ENCODE results near the gene POLE.

POLE gene

DNA sequence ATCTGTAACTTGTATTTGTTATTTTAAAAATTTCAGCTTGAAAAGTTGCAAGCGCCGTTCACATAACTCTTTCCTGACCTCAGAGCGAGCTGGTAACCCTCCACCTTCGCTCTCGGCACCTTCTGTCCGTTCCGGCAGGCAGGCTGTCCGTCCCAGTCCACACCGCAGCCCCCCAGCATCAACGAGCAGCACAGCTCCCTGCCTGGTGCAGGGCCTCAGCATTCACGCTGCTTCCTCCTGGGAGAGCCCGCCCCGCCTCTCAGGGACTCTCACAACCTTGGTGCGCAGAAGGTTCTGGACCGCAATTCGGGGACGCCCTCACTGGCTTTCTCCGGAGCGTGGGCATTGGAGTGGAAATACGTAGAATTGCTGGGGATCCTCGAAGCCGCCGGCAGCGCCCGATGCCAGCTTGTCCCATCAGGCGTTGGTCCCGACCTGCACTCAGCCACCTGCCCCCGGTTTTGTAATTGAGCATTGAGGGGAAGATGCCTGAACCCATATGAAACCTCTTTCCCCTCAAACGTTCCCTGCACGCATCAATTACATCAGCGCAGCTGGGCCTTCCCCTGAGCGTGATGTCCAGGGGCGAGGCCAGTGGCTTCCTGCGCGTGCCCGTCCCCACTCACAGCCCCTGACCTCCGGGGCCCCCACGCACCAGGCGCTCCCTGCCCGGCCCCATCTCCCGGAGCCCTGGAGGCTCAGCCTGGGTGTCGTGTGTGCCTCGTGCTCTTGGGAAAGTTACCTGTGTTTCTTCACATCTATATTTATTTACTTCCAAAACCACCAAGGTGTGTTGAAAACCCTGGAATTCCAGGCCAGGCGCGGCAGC lies 95.8 kb downstream of the POLE start:
- H3K27me3 ChIP-seq (ENCODE audit: insufficient read depth, low read length, poor library complexity, severe bottlenecking) = no peaks in the 10 kb centered on the region
- TF ChIP-seq EZH2phosphoT487 (IDR thresholded peaks at IDR 0.05; ENCODE audit: borderline replicate concordance) = no peak
- TF ChIP-seq, protein P1, sequence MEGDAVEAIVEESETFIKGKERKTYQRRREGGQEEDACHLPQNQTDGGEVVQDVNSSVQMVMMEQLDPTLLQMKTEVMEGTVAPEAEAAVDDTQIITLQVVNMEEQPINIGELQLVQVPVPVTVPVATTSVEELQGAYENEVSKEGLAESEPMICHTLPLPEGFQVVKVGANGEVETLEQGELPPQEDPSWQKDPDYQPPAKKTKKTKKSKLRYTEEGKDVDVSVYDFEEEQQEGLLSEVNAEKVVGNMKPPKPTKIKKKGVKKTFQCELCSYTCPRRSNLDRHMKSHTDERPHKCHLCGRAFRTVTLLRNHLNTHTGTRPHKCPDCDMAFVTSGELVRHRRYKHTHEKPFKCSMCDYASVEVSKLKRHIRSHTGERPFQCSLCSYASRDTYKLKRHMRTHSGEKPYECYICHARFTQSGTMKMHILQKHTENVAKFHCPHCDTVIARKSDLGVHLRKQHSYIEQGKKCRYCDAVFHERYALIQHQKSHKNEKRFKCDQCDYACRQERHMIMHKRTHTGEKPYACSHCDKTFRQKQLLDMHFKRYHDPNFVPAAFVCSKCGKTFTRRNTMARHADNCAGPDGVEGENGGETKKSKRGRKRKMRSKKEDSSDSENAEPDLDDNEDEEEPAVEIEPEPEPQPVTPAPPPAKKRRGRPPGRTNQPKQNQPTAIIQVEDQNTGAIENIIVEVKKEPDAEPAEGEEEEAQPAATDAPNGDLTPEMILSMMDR (conservative IDR thresholded peaks at IDR 0.05; ENCODE audit: low read length) = no peak

DNA sequence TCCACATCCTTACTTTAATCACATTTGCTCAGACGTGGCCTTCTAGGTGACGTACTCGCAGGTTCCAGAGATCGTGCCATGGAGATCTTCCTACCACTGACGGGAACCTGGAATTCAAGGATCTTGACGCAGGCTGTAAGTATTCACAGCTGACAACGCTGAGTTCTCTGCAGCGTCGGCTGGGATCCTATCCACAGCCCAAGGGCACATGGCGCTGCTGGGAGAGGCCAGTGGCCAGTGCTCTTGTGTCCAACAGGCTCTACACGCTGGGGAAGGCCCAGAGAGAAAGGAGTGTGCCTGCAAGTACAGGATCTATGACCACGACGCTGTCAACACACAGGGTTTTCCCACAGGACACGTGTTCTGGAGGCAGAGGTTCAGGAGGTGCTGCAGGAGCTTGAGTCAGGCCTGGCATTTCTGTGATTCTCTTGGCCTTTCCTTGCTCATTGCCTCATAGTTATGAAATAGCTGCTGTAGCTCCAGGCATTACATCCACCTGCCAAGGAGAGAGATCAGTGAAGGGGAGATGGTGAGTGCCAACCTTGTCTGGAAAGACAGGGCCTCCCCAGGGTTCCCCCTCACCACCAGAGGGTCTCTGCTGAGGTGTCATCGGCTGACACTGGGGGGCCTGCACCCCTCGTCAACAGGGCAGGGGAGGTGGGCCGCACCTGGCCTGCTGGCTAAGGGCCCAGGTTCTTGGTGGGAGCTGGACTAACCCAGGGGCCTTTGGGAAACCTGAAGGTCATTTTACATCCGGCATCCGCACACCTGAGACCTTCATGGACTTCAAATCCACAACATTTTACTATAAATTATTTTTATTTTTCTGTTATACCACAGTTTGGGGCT lies 98.1 kb downstream of the POLE start:
- no peaks in the 10 kb centered on the region for H3K9me2 ChIP-seq (replicated peaks; ENCODE audit: low read depth, low read length)

More for the DNA sequence above, 95.8 kb downstream of the POLE start:
- H3K4me2 ChIP-seq (ENCODE audit: low read depth, low read length, poor library complexity, severe bottlenecking) = no peak overlapping the region
- no peaks in the 10 kb centered on the region for H3K9me2 ChIP-seq (replicated peaks; ENCODE audit: low read depth, low read length)
- no peak overlapping the region for H3K9ac ChIP-seq (ENCODE audit: low read depth, low read length, poor library complexity, severe bottlenecking)
- H2AFZ ChIP-seq (ENCODE audit: low read length) = no peak overlapping the region
- H3K9me3 ChIP-seq (ENCODE audit: insufficient read depth, low read depth, low read length) = no peaks in the 10 kb centered on the region
- H3K79me2 ChIP-seq (ENCODE audit: insufficient read depth, low read length) = no peaks in the 10 kb centered on the region
- no peaks in the 10 kb centered on the region for H3K36me3 ChIP-seq (ENCODE audit: insufficient read depth, low read length)
- no peaks in the 10 kb centered on the region for H3F3A ChIP-seq (ENCODE audit: low read depth)
- no peak overlapping the region for H3K4me3 ChIP-seq (ENCODE audit: low read length, poor library complexity, severe bottlenecking)
- no peaks in the 10 kb centered on the region for H4K20me1 ChIP-seq (ENCODE audit: insufficient read depth, low read length, poor library complexity, severe bottlenecking)
- no peaks in the 10 kb centered on the region for H3K4me1 ChIP-seq (ENCODE audit: insufficient read depth, low read length, poor library complexity, severe bottlenecking)

GRCh38 chr12:132588319-132588718 lies 98.8 kb downstream of the POLE start:
- Histone ChIP-seq H3K79me2 (ENCODE audit: insufficient read depth, low read length) (no peaks in the 10 kb centered on the region), H3K27me3 (ENCODE audit: insufficient read depth, low read length, poor library complexity, severe bottlenecking) (no peaks in the 10 kb centered on the region), H2AFZ (ENCODE audit: low read length) (no peak overlapping the region), H3K36me3 (ENCODE audit: insufficient read depth, low read length) (no peaks in the 10 kb centered on the region), H4K20me1 (ENCODE audit: insufficient read depth, low read length, poor library complexity, severe bottlenecking) (peaks cover 3% of the 10 kb centered on the region), H3K4me1 (ENCODE audit: insufficient read depth, low read length, poor library complexity, severe bottlenecking) (no peaks in the 10 kb centered on the region), H3K9me2 (replicated peaks; ENCODE audit: low read depth, low read length) (no peaks in the 10 kb centered on the region), H3K4me2 (ENCODE audit: low read depth, low read length, poor library complexity, severe bottlenecking) (no peak overlapping the region), H3K9me3 (ENCODE audit: insufficient read depth, low read depth, low read length) (no peaks in the 10 kb centered on the region), H3F3A (ENCODE audit: low read depth) (no peaks in the 10 kb centered on the region), H3K9ac (ENCODE audit: low read depth, low read length, poor library complexity, severe bottlenecking) (no peak overlapping the region), H3K4me3 (ENCODE audit: low read length, poor library complexity, severe bottlenecking) (no peak overlapping the region)
- TF ChIP-seq, protein P1 (conservative IDR thresholded peaks at IDR 0.05; ENCODE audit: low read length) = no peak
- TF ChIP-seq EZH2phosphoT487 (IDR thresholded peaks at IDR 0.05; ENCODE audit: borderline replicate concordance) = no peak

More for the DNA sequence above, 98.1 kb downstream of the POLE start:
- Histone ChIP-seq H3K4me2 (ENCODE audit: low read depth, low read length, poor library complexity, severe bottlenecking) (no peak overlapping the region), H3F3A (ENCODE audit: low read depth) (no peaks in the 10 kb centered on the region), H2AFZ (ENCODE audit: low read length) (no peak overlapping the region), H3K79me2 (ENCODE audit: insufficient read depth, low read length) (no peaks in the 10 kb centered on the region), H3K4me3 (ENCODE audit: low read length, poor library complexity, severe bottlenecking) (no peak overlapping the region), H3K27me3 (ENCODE audit: insufficient read depth, low read length, poor library complexity, severe bottlenecking) (no peaks in the 10 kb centered on the region), H3K9ac (ENCODE audit: low read depth, low read length, poor library complexity, severe bottlenecking) (no peak overlapping the region), H4K20me1 (ENCODE audit: insufficient read depth, low read length, poor library complexity, severe bottlenecking) (peaks cover 2% of the 10 kb centered on the region), H3K9me3 (ENCODE audit: insufficient read depth, low read depth, low read length) (no peaks in the 10 kb centered on the region), H3K36me3 (ENCODE audit: insufficient read depth, low read length) (no peaks in the 10 kb centered on the region), H3K4me1 (ENCODE audit: insufficient read depth, low read length, poor library complexity, severe bottlenecking) (no peaks in the 10 kb centered on the region)
- no peak for TF ChIP-seq EZH2phosphoT487 (IDR thresholded peaks at IDR 0.05; ENCODE audit: borderline replicate concordance)
- TF ChIP-seq, protein P1 (conservative IDR thresholded peaks at IDR 0.05; ENCODE audit: low read length) = no peak
